ENCODE data around the gene FSTL5. TPM values are rescaled to one million over a fixed set of nuclear protein-coding genes. Genes with fewer than 3 reads are reported as not detected.

Gene FSTL5
- total RNA-seq, 1 experiment from 2014 or later: 1.9 TPM

DNA sequence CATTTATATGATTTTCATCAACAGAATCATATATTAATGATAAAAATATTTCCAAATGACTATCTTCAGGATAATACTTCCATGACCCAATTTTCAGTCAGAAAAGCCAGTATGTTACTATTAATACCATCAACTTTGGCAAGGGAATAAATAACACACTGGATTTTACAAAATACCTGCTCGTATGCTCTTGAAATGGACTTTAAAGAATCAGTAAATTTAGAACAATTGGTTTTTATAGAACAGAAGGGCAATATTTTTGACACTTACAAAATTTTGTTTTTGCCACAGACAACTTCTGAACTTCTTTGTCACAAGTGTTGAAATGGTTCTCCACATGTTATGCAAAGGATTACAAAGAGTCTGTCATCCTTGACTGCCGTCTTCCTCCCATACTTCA lies 700.4 kb downstream of the FSTL5 start:
- Mint-ChIP-seq H3K36me3 (ENCODE audit: insufficient read depth, unreplicated experiment) (no peaks in the 10 kb centered on the region), H3K4me3 (ENCODE audit: unreplicated experiment) (no peak overlapping the region), H3K4me1 (ENCODE audit: low read depth, unreplicated experiment) (no peaks in the 10 kb centered on the region), H3K27me3 (ENCODE audit: insufficient read depth, unreplicated experiment) (no peaks in the 10 kb centered on the region), H3K27ac (ENCODE audit: unreplicated experiment) (no peak overlapping the region), H3K9me3 (ENCODE audit: unreplicated experiment) (no peaks in the 10 kb centered on the region)
- Histone ChIP-seq H3K4me1 (no peaks in the 10 kb centered on the region), H3K4me3 (ENCODE audit: low read depth, low read length) (no peak overlapping the region), H3K27me3 (replicated peaks; ENCODE audit: control insufficient read depth, insufficient read depth, low read length) (no peaks in the 10 kb centered on the region), H3K9me3 (no peaks in the 10 kb centered on the region), H3K36me3 (ENCODE audit: control insufficient read depth, insufficient read depth, low read length) (no peaks in the 10 kb centered on the region)
- TF ChIP-seq, protein P1, sequence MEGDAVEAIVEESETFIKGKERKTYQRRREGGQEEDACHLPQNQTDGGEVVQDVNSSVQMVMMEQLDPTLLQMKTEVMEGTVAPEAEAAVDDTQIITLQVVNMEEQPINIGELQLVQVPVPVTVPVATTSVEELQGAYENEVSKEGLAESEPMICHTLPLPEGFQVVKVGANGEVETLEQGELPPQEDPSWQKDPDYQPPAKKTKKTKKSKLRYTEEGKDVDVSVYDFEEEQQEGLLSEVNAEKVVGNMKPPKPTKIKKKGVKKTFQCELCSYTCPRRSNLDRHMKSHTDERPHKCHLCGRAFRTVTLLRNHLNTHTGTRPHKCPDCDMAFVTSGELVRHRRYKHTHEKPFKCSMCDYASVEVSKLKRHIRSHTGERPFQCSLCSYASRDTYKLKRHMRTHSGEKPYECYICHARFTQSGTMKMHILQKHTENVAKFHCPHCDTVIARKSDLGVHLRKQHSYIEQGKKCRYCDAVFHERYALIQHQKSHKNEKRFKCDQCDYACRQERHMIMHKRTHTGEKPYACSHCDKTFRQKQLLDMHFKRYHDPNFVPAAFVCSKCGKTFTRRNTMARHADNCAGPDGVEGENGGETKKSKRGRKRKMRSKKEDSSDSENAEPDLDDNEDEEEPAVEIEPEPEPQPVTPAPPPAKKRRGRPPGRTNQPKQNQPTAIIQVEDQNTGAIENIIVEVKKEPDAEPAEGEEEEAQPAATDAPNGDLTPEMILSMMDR (IDR thresholded peaks at IDR 0.05; ENCODE audit: insufficient read depth in 1 of 2, low read depth in 1 of 2, low read length in 1 of 2, severe bottlenecking in 1 of 2, unreplicated experiment in 1 of 2): no peak
- intact Hi-C loops (cut with micrococcal nuclease; ENCODE audit: unreplicated experiment): no loop called here
- DNase-seq: no peak
- CTCF ChIA-PET: no interaction called here
- POLR2A ChIA-PET: no interaction called here
- BruUV-seq (replicated peaks): no TSS peak

DNA sequence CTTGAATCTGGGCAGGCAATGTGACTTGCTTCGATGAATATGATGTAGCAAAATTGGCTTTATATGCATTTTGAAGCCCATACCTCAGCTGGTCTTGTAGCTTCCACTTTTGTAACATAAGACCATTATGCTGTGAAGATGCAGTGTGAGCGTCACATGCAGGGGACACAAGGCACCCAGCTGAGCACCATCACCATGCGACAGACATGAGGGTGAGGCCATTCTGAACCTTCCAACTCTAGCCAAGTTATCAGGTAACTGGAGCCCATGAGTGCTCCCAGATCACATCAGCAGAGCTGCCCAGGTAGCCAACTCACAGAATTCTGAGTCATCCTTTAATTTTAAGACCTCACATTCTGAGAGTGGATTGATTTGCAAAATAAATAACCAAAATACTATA lies 705.9 kb downstream of the FSTL5 start:
- Mint-ChIP-seq H3K4me1 (ENCODE audit: low read depth, unreplicated experiment) (no peaks in the 10 kb centered on the region), H3K36me3 (ENCODE audit: insufficient read depth, unreplicated experiment) (no peaks in the 10 kb centered on the region), H3K9me3 (ENCODE audit: unreplicated experiment) (no peaks in the 10 kb centered on the region), H3K27ac (ENCODE audit: unreplicated experiment) (no peak overlapping the region), H3K27me3 (ENCODE audit: insufficient read depth, unreplicated experiment) (no peaks in the 10 kb centered on the region), H3K4me3 (ENCODE audit: unreplicated experiment) (no peak overlapping the region)
- intact Hi-C loops (cut with micrococcal nuclease; ENCODE audit: unreplicated experiment): no loop called here
- BruUV-seq (replicated peaks): no TSS peak
- no peaks in the 10 kb centered on the region for H3K9me3 ChIP-seq
- DNase-seq: no peak
- no peak overlapping the region for H3K4me3 ChIP-seq (ENCODE audit: low read depth, low read length)
- H3K4me1 ChIP-seq: no peaks in the 10 kb centered on the region
- CTCF ChIA-PET: no interaction called here
- POLR2A ChIA-PET: no interaction called here
- TF ChIP-seq, protein P1 (IDR thresholded peaks at IDR 0.05; ENCODE audit: insufficient read depth in 1 of 2, low read depth in 1 of 2, low read length in 1 of 2, severe bottlenecking in 1 of 2, unreplicated experiment in 1 of 2): no peak
- no peaks in the 10 kb centered on the region for H3K36me3 ChIP-seq (ENCODE audit: control insufficient read depth, insufficient read depth, low read length)
- no peaks in the 10 kb centered on the region for H3K27me3 ChIP-seq (replicated peaks; ENCODE audit: control insufficient read depth, insufficient read depth, low read length)

DNA sequence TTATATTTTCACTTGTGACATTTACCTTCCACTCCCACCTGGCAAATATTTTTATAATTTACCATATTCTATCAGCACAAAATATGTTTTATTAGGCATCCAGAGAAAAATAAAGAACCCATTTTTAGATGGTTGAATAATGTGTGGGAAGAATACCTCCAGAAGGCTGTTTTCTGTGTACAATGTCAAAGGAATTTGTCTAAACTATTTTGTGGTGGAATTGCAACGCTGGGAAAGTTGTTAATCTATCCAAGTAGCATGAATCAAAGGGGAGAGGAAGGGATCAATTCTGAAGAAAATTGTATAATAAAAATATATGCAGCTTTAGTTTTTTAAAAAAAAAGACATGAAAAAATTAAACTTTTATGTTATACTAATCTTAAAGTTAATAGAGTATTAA lies 706.5 kb downstream of the FSTL5 start:
- DNase-seq: no peak
- H3K27me3 ChIP-seq (replicated peaks; ENCODE audit: control insufficient read depth, insufficient read depth, low read length): no peaks in the 10 kb centered on the region
- no peaks in the 10 kb centered on the region for H3K9me3 ChIP-seq
- CTCF ChIA-PET: no interaction called here
- Mint-ChIP-seq H3K9me3 (ENCODE audit: unreplicated experiment) (no peaks in the 10 kb centered on the region), H3K27me3 (ENCODE audit: insufficient read depth, unreplicated experiment) (no peaks in the 10 kb centered on the region), H3K27ac (ENCODE audit: unreplicated experiment) (no peak overlapping the region), H3K4me1 (ENCODE audit: low read depth, unreplicated experiment) (no peaks in the 10 kb centered on the region), H3K36me3 (ENCODE audit: insufficient read depth, unreplicated experiment) (no peaks in the 10 kb centered on the region), H3K4me3 (ENCODE audit: unreplicated experiment) (no peak overlapping the region)
- TF ChIP-seq, protein P1 (IDR thresholded peaks at IDR 0.05; ENCODE audit: insufficient read depth in 1 of 2, low read depth in 1 of 2, low read length in 1 of 2, severe bottlenecking in 1 of 2, unreplicated experiment in 1 of 2): no peak
- BruUV-seq (replicated peaks): no TSS peak
- no peaks in the 10 kb centered on the region for H3K36me3 ChIP-seq (ENCODE audit: control insufficient read depth, insufficient read depth, low read length)
- POLR2A ChIA-PET: no interaction called here
- H3K4me3 ChIP-seq (ENCODE audit: low read depth, low read length): no peak overlapping the region
- H3K4me1 ChIP-seq: no peaks in the 10 kb centered on the region
- intact Hi-C loops (cut with micrococcal nuclease; ENCODE audit: unreplicated experiment): no loop called here
